Trophoblast cell (in vitro differentiated cells and primary cell): ENCODE measurements around the gene FAM53A.

Source experiments
- DNase-seq, 2 donors: peaks; one replicate each; pipeline ENCODE4 v3.0.0-alpha.2; 2016
- H2AFZ ChIP-seq: 2 replicates; pipeline ENCODE4 v1.6.1; 2013; ENCODE audit warnings: low read length, moderate library complexity, mild to moderate bottlenecking; ENCODE audit not compliant: insufficient read depth, poor library complexity
- H2AK5ac ChIP-seq: 2 replicates; pipeline ENCODE4 v1.6.1; 2013; ENCODE audit warnings: mild to moderate bottlenecking, low read length
- H2BK120ac ChIP-seq: 2 replicates; pipeline ENCODE4 v1.6.1; 2013; ENCODE audit warnings: low read length, mild to moderate bottlenecking, moderate library complexity; ENCODE audit not compliant: insufficient read depth, poor library complexity
- H2BK12ac ChIP-seq: 2 replicates; pipeline ENCODE4 v1.6.1; 2013; ENCODE audit warnings: mild to moderate bottlenecking, low read length, moderate library complexity
- H2BK5ac ChIP-seq: 2 replicates; pipeline ENCODE4 v1.6.1; 2013; ENCODE audit warnings: low read length, low read depth, moderate library complexity, mild to moderate bottlenecking; ENCODE audit not compliant: poor library complexity
- H3K14ac ChIP-seq: 2 replicates; pipeline ENCODE4 v1.6.1; 2013; ENCODE audit warnings: mild to moderate bottlenecking, low read length
- H3K18ac ChIP-seq: 2 replicates; pipeline ENCODE4 v1.6.1; 2013; ENCODE audit warnings: mild to moderate bottlenecking, low read length
- H3K23ac ChIP-seq: 2 replicates; pipeline ENCODE4 v1.6.1; 2013; ENCODE audit warnings: low read length
- H3K27ac ChIP-seq: 2 replicates; pipeline ENCODE4 v1.5.1; 2013; ENCODE audit warnings: low read depth, mild to moderate bottlenecking, inconsistent platforms, low read length, moderate library complexity
- H3K27me3 ChIP-seq: 2 replicates; pipeline ENCODE4 v1.6.1; 2013; ENCODE audit warnings: inconsistent platforms, mild to moderate bottlenecking, low read length, moderate library complexity; ENCODE audit not compliant: insufficient read depth
- H3K36me3 ChIP-seq, 2 experiments: 1 replicate in 1 of 2; 2 replicates in 1 of 2; pipeline ENCODE4 v1.6.1; 2013; ENCODE audit warnings: low read length in 2 of 2, mild to moderate bottlenecking in 2 of 2, moderate library complexity in 1 of 2; ENCODE audit not compliant: insufficient read depth in 2 of 2, control insufficient read depth in 1 of 2
- H3K4ac ChIP-seq: 2 replicates; pipeline ENCODE4 v1.6.1; 2013; ENCODE audit warnings: low read depth, mild to moderate bottlenecking, low read length, moderate library complexity
- H3K4me1 ChIP-seq, 2 experiments: 1 replicate in 1 of 2; 2 replicates in 1 of 2; pipeline ENCODE4 v1.6.1; 2013; ENCODE audit warnings: low read length in 2 of 2, mild to moderate bottlenecking in 2 of 2, moderate library complexity in 1 of 2; ENCODE audit not compliant: insufficient read depth in 2 of 2, control insufficient read depth in 1 of 2
- H3K4me2 ChIP-seq: 2 replicates; pipeline ENCODE4 v1.6.1; 2013; ENCODE audit warnings: inconsistent platforms, mild to moderate bottlenecking, low read length, moderate library complexity
- H3K4me3 ChIP-seq: 2 replicates; pipeline ENCODE4 v1.5.1; 2013; ENCODE audit warnings: mild to moderate bottlenecking, low read depth, low read length, inconsistent platforms
- H3K79me1 ChIP-seq: one replicate; pipeline ENCODE4 v1.6.1; 2013; ENCODE audit warnings: low read length
- H3K79me2 ChIP-seq: 2 replicates; pipeline ENCODE4 v1.6.1; 2013; ENCODE audit warnings: low read length, mild to moderate bottlenecking; ENCODE audit not compliant: control insufficient read depth, insufficient read depth, poor library complexity
- H3K9ac ChIP-seq: 2 replicates; pipeline ENCODE4 v1.6.1; 2013; ENCODE audit warnings: mild to moderate bottlenecking, low read length
- H3K9me3 ChIP-seq: 2 replicates; pipeline ENCODE4 v1.6.1; 2013; ENCODE audit warnings: low read depth, mild to moderate bottlenecking, control low read depth, inconsistent platforms, low read length; ENCODE audit not compliant: insufficient read depth
- H4K12ac ChIP-seq: 2 replicates; pipeline ENCODE4 v1.6.1; 2013; ENCODE audit warnings: low read depth, mild to moderate bottlenecking, low read length, moderate library complexity
- H4K8ac ChIP-seq: 2 replicates; pipeline ENCODE4 v1.6.1; 2013; ENCODE audit warnings: low read depth, mild to moderate bottlenecking, low read length, moderate library complexity
- H4K91ac ChIP-seq: one replicate; pipeline ENCODE4 v1.6.1; 2013; ENCODE audit warnings: low read depth, mild to moderate bottlenecking, low read length, moderate library complexity
- WGBS: extraction: QIAGEN DNeasy Blood & Tissue Kit; methylation state at CpG from one replicate; pipeline ENCODE4 v1.1.7; 2013; ENCODE audit warnings: missing lambda C conversion rate; ENCODE audit not compliant: insufficient read length, insufficient coverage; ENCODE audit errors: extremely low coverage; 5-methylcytosine and 5-hydroxymethylcytosine counted together

Gene FAM53A

DNA sequence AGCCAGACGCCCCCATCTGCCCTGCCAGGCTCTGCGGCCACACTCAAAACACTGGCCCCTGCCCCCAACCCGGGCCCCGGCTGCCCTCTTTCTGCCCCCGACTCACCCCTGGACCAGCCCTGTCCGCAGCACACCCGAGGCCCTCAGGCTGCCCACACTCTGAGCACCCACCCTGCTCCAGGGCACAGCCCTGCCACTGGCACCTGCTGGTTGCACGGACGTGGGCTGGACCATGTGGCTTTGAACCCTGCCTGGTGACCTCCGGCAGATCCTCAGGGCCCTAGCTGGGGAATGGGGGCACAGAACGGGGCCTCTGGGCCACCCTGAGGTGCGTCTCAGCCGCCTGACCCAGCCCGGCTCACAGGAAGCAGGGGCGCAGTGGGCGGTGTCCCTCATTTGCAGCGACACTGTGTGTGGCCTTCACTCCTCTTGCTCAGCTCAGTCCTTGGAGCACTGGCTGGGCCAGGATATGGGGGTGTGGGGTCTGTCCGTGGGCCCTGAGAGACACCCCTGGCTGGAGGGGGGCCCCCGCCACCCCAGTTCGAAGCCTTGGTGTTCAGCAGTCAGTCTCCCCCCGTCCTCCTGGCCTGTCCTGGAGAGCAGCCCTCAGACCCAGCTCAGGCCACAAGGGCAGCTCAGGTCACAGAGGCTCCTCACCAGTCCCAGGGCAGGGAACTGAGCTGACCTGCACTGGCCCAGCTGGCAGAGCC, 73.2 kb downstream of the FAM53A start:
- no peak overlapping the region for H2AK5ac ChIP-seq
- H3K14ac ChIP-seq: no peak overlapping the region
- DNase-seq: no peak
- no peak overlapping the region for H2BK5ac ChIP-seq
- H3K18ac ChIP-seq: no peak overlapping the region
- no peak overlapping the region for H4K8ac ChIP-seq
- H3K4me3 ChIP-seq: no peak overlapping the region
- no peaks in the 10 kb centered on the region for H3K79me2 ChIP-seq
- no peak overlapping the region for H3K9ac ChIP-seq
- no peak overlapping the region for H4K91ac ChIP-seq
- no peak overlapping the region for H2BK12ac ChIP-seq
- peaks cover 3% of the 10 kb centered on the region for H3K9me3 ChIP-seq
- H2BK120ac ChIP-seq: no peak overlapping the region
- no peak overlapping the region for H4K12ac ChIP-seq
- H3K27ac ChIP-seq: no peak overlapping the region
- H3K23ac ChIP-seq: no peak overlapping the region
- WGBS: no CpG with 5 or more reads among the region's 21 CpGs
- no peak overlapping the region for H3K4ac ChIP-seq
- no peak overlapping the region for H3K4me2 ChIP-seq
- no peak overlapping the region for H2AFZ ChIP-seq
- H3K36me3 ChIP-seq: no peaks in the 10 kb centered on the region
- no peaks in the 10 kb centered on the region for H3K4me1 ChIP-seq
- no peaks in the 10 kb centered on the region for H3K27me3 ChIP-seq
- H3K79me1 ChIP-seq: no peaks in the 10 kb centered on the region

DNA sequence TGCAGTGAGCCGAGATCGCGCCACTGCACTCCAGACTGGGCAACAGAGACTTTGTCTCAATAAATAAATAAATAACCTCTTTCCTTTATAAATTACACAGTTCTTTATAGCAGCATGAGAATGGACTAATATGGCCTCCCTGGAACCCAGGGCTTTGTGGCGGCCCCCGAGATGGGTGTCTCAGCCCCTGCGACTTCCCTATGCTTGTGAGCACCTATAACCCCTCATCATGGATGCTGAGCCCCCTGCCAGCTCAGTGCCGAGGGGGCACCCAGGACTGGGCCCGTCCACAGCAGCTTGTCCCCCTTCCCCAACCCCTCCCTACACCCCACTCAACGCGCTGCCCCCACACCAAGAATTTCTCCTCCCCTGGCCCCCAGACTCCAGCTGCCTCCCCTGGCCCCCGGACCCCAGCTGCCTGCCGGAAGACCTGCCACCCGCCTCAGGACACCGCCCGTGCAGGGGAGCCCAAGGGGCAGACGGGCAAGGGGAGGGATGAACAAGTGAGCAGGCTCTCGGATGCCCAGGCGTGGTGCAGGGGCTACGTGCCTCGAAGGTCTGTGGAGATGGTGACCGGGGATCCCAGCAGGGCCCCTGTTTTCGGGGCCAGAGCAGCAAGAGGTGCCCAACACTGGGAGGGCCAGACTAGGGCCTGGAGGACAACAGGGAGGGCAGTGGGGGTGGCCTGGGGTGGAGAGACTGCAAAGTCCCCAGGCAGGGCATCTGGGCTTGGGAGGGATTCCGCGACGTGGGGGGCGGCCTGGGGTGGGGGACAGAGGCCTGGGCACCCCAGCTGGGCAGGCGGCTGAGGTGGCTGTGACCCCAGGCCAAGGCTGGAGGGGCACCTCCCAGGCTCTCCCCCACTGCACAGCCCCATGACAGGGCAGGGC, 74.0 kb downstream of the FAM53A start:
- Histone ChIP-seq H3K4ac (no peak overlapping the region), H3K4me1 (no peaks in the 10 kb centered on the region), H4K91ac (no peak overlapping the region), H3K36me3 (no peaks in the 10 kb centered on the region), H3K14ac (no peak overlapping the region), H3K9ac (no peak overlapping the region), H2BK5ac (no peak overlapping the region), H2BK120ac (no peak overlapping the region), H3K9me3 (no peaks in the 10 kb centered on the region), H3K79me2 (no peaks in the 10 kb centered on the region), H2AK5ac (no peak overlapping the region), H4K8ac (no peak overlapping the region), H2AFZ (no peak overlapping the region), H3K4me3 (no peak overlapping the region), H3K79me1 (no peaks in the 10 kb centered on the region), H2BK12ac (no peak overlapping the region), H3K23ac (no peak overlapping the region), H3K18ac (no peak overlapping the region), H3K27ac (no peak overlapping the region), H3K4me2 (no peak overlapping the region), H4K12ac (no peak overlapping the region), H3K27me3 (no peaks in the 10 kb centered on the region)
- DNase-seq: no peak
- no CpG with 5 or more reads among the region's 27 CpGs for WGBS

DNA sequence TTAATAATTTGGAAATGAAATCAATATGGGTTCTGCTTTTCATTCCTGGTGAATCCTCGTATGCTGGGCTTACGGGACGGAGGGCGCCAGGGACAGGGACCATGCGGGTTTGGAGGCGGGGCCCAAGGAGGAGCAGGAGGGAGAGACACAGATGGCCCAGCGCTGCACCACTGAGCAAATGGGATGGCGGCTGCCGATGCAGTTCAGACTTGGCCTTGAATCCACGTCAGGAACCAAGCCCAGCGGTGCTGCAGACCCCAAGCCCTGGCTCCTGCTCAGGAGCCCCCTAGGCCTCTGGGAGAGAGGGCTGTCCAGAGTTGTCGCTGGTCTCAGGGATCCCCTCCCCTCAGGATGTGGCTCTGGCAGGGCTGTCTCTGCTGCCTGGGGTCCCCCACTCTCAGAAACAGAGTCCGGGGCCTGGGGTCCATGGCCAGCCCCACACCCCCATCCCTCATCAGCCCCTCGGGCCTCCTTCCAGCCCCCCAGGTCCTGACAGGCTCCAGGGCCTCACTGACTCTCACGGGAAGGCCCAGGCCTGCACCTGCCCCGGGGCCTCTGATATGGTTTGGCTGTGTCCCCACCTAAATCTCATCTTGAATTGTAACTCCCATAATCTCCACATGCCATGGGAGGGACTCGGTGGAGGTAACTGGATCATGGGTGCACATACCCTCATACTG, 75.2 kb downstream of the FAM53A start:
- Histone ChIP-seq H4K8ac (no peak overlapping the region), H4K12ac (no peak overlapping the region), H4K91ac (no peak overlapping the region), H2BK12ac (no peak overlapping the region), H2AK5ac (no peak overlapping the region), H3K4me3 (no peak overlapping the region), H3K9me3 (peaks cover 3% of the 10 kb centered on the region), H3K14ac (no peak overlapping the region), H3K23ac (no peak overlapping the region), H3K27me3 (no peaks in the 10 kb centered on the region), H3K79me2 (no peaks in the 10 kb centered on the region), H3K18ac (no peak overlapping the region), H2AFZ (no peak overlapping the region), H3K27ac (no peak overlapping the region), H3K9ac (no peak overlapping the region), H3K4me2 (no peak overlapping the region), H3K4me1 (no peaks in the 10 kb centered on the region), H3K36me3 (no peaks in the 10 kb centered on the region), H2BK5ac (no peak overlapping the region), H3K4ac (no peak overlapping the region), H3K79me1 (no peaks in the 10 kb centered on the region), H2BK120ac (no peak overlapping the region)
- DNase-seq: peak in 1 of 2 donors; percentile 7
- WGBS: no CpG with 5 or more reads among the region's 17 CpGs

DNA sequence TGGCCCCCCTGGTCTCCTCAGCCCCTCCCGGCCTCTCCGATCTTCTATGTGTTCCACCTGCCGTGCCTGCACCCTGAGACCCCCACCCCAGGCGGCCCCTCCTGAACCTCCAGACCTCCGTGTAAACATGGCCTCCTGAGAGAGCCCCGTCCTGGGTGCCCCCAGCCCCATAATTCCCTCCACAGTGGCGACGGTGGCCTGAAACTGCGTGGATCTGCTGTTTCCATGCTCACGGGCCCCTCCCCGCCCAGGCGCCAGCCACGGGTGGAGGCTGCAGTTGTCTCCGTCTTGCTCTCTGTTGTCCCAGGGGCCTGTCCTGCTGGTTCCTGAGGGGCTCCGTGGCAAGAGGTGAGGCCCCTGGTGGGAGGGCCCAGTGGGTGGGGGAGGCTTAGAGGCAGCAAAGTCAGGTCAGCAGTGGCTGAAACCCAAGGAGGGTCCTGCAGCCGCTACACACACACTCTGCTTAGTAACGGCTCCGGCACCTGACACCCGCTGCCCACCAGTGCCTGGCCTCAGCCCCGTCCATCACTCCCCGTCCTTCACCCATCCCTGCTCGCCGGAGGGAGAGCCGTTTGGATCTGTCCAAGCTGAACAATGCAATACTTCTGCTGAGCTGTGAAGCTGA, 75.8 kb downstream of the FAM53A start:
- no peak overlapping the region for H3K27ac ChIP-seq
- no peaks in the 10 kb centered on the region for H3K4me1 ChIP-seq
- H2AFZ ChIP-seq: no peak overlapping the region
- H3K9me3 ChIP-seq: peaks cover 3% of the 10 kb centered on the region
- no peak overlapping the region for H2BK120ac ChIP-seq
- H2BK12ac ChIP-seq: no peak overlapping the region
- H3K9ac ChIP-seq: no peak overlapping the region
- H3K79me1 ChIP-seq: no peaks in the 10 kb centered on the region
- H3K4ac ChIP-seq: no peak overlapping the region
- H2AK5ac ChIP-seq: no peak overlapping the region
- no CpG with 5 or more reads among the region's 24 CpGs for WGBS
- H3K18ac ChIP-seq: no peak overlapping the region
- no peak overlapping the region for H3K14ac ChIP-seq
- no peaks in the 10 kb centered on the region for H3K79me2 ChIP-seq
- H4K8ac ChIP-seq: no peak overlapping the region
- no peak overlapping the region for H3K23ac ChIP-seq
- no peak overlapping the region for H4K91ac ChIP-seq
- no peak overlapping the region for H3K4me3 ChIP-seq
- no peak overlapping the region for H4K12ac ChIP-seq
- H2BK5ac ChIP-seq: no peak overlapping the region
- no peaks in the 10 kb centered on the region for H3K27me3 ChIP-seq
- DNase-seq: no peak
- H3K36me3 ChIP-seq: no peaks in the 10 kb centered on the region
- H3K4me2 ChIP-seq: no peak overlapping the region
